ENCODE data around the gene ANG.

GRCh38 chr14:20723488-20723887 lies 34.9 kb downstream of the ANG start:
- peak; percentile 3 to 14 (median 7); a peak in 3 of 4 replicates for TF ChIP-seq CTCF (IDR thresholded peaks at IDR 0.05; ENCODE audit: control extremely low read depth in 1 of 3, insufficient read depth in 1 of 3, low read depth in 1 of 3, low read length in 3 of 3)
- TF ChIP-seq JUN (IDR thresholded peaks at IDR 0.05; ENCODE audit: low read depth, low read length): no peak
- TF ChIP-seq FOSL1 (IDR thresholded peaks at IDR 0.05; ENCODE audit: insufficient read depth, low read depth, low read length): no peak
- TF ChIP-seq POLR2A (IDR thresholded peaks at IDR 0.05; ENCODE audit: control extremely low read depth in 1 of 2, low read depth in 2 of 2, low read length in 2 of 2): no peak
- no peak for TF ChIP-seq CREB1 (IDR thresholded peaks at IDR 0.05)
